ENCODE results near the gene MOSMO. TPM values are rescaled to one million over a fixed set of nuclear protein-coding genes. Genes with fewer than 3 reads are reported as not detected.

Gene MOSMO
- total and polyA plus RNA-seq, 4 donors: 3.9 to 13.6 (median 4.5) TPM

- Histone ChIP-seq H3K9ac (ENCODE audit: low read depth in 1 of 2, low read length in 2 of 2) (no peak overlapping the region), H3K27ac (ENCODE audit: low read depth in 1 of 2, low read length in 2 of 2) (no peak overlapping the region), H3K27me3 (ENCODE audit: control insufficient read depth in 4 of 4, insufficient read depth in 4 of 4, low read length in 3 of 4) (no peaks in the 10 kb centered on the region), H3K36me3 (ENCODE audit: control insufficient read depth in 4 of 4, insufficient read depth in 3 of 4, low read depth in 1 of 4, low read length in 3 of 4) (no peaks in the 10 kb centered on the region), H3K4me3 (ENCODE audit: low read depth in 1 of 3, low read length in 3 of 3) (no peak overlapping the region), H3K9me3 (ENCODE audit: control insufficient read depth in 4 of 4, low read length in 3 of 4) (no peaks in the 10 kb centered on the region), H3K4me1 (ENCODE audit: control insufficient read depth in 4 of 4, insufficient read depth in 4 of 4, low read length in 3 of 4) (no peaks in the 10 kb centered on the region)
- TF ChIP-seq EGR1 (IDR thresholded peaks at IDR 0.05; ENCODE audit: low read depth in 2 of 2) (no peak), FOXA2 (IDR thresholded peaks at IDR 0.05) (no peak), JUND (IDR thresholded peaks at IDR 0.05) (no peak), MAX (IDR thresholded peaks at IDR 0.05) (no peak), RXRA (IDR thresholded peaks at IDR 0.05) (no peak), GABPA (IDR thresholded peaks at IDR 0.05 in 1 of 2, conservative IDR thresholded peaks at IDR 0.05 in 1 of 2) (no peak), CTCF (IDR thresholded peaks at IDR 0.05; ENCODE audit: low read depth, low read length, missing input control) (no peak), ZBTB33 (IDR thresholded peaks at IDR 0.05) (no peak), HNF4G (IDR thresholded peaks at IDR 0.05) (no peak), RAD21 (IDR thresholded peaks at IDR 0.05) (no peak)
- WGBS: 79% methylated on average over 9 of the region's 9 CpGs
- DNase-seq (ENCODE audit: low spot score): no peak
These were observed 91.5 kb downstream of the MOSMO start for GRCh38 chr16:22099256-22099975.

GRCh38 chr16:22103441-22103840 lies 95.5 kb downstream of the MOSMO start:
- no peak overlapping the region for H3K9ac ChIP-seq (ENCODE audit: low read depth in 1 of 2, low read length in 2 of 2)
- H3K27ac ChIP-seq (ENCODE audit: low read depth in 1 of 2, low read length in 2 of 2): no peak overlapping the region
- no peak overlapping the region for H3K4me3 ChIP-seq (ENCODE audit: low read depth in 1 of 3, low read length in 3 of 3)
- H3K27me3 ChIP-seq (ENCODE audit: control insufficient read depth in 4 of 4, insufficient read depth in 4 of 4, low read length in 3 of 4): no peaks in the 10 kb centered on the region
- H3K4me1 ChIP-seq (ENCODE audit: control insufficient read depth in 4 of 4, insufficient read depth in 4 of 4, low read length in 3 of 4): no peaks in the 10 kb centered on the region
- no peaks in the 10 kb centered on the region for H3K9me3 ChIP-seq (ENCODE audit: control insufficient read depth in 4 of 4, low read length in 3 of 4)
- TF ChIP-seq JUND (IDR thresholded peaks at IDR 0.05) (no peak), FOXA2 (IDR thresholded peaks at IDR 0.05) (no peak), REST (IDR thresholded peaks at IDR 0.05) (no peak), NR2F2 (IDR thresholded peaks at IDR 0.05) (no peak), HNF4G (IDR thresholded peaks at IDR 0.05) (no peak), YY1 (IDR thresholded peaks at IDR 0.05) (no peak), CTCF (IDR thresholded peaks at IDR 0.05; ENCODE audit: low read depth, low read length, missing input control) (no peak), RAD21 (IDR thresholded peaks at IDR 0.05) (no peak), GABPA (IDR thresholded peaks at IDR 0.05 in 1 of 2, conservative IDR thresholded peaks at IDR 0.05 in 1 of 2) (no peak), ZBTB33 (IDR thresholded peaks at IDR 0.05) (no peak), ATF3 (IDR thresholded peaks at IDR 0.05) (no peak), MAX (IDR thresholded peaks at IDR 0.05) (no peak), TAF1 (conservative IDR thresholded peaks at IDR 0.05) (no peak), SP1 (IDR thresholded peaks at IDR 0.05) (no peak), EGR1 (IDR thresholded peaks at IDR 0.05; ENCODE audit: low read depth in 2 of 2) (no peak), RXRA (IDR thresholded peaks at IDR 0.05) (no peak), FOXA1 (IDR thresholded peaks at IDR 0.05) (no peak), HNF4A (conservative IDR thresholded peaks at IDR 0.05) (no peak)
- DNase-seq (ENCODE audit: low spot score): no peak
- no peaks in the 10 kb centered on the region for H3K36me3 ChIP-seq (ENCODE audit: control insufficient read depth in 4 of 4, insufficient read depth in 3 of 4, low read depth in 1 of 4, low read length in 3 of 4)
- 99% methylated on average over 1 of the region's 1 CpG for WGBS

Data from liver (tissue), 9 donors.